ENCODE data around the gene GSTM5. TPM values are rescaled to one million over a fixed set of nuclear protein-coding genes. Genes with fewer than 3 reads are reported as not detected.

GSTM5 gene
- total and polyA plus RNA-seq, 2 of the 13 experiments (the other 11 are each of a cell fraction or from before 2014, with no cell fraction given): not detected

DNA sequence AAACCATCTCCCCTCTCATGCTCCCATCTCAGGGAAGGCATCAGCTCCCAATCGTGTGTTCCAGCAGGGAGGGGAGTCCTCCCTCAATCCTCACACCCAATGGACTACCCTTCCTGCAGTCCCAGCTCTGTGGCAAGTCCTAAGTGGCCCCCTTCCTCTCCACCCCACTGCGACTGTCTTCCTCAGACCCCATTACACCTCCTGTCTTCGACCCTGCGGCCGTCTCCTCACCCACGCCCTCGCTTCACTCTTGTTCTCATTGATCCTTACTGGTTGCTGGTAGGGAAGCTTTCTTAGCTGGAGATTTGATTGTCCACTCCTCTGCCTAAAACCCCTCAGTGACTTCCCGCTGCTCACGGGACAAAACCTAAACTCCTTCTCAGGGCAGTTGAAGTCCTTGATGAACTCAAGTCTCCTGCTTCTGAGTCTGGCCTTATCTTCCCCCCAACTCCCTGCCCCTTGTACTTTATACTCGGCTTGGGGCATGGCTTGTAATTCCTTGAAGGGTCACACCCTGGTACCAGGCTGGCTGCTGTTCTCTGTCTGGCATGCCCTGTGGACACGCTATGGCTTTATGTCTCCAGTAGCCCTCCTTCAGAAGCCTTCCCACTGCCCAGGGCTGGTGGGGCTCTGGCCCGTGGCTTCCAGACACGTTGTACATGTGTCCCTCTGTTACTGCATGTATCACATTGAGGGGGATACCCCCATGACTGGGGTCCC is 54.0 kb downstream of the GSTM5 start:
- no peak for ATAC-seq
- peaks cover 24% of the 10 kb centered on the region for H3K79me2 ChIP-seq (ENCODE audit: insufficient read depth, low read length)
- TF ChIP-seq, protein P1, sequence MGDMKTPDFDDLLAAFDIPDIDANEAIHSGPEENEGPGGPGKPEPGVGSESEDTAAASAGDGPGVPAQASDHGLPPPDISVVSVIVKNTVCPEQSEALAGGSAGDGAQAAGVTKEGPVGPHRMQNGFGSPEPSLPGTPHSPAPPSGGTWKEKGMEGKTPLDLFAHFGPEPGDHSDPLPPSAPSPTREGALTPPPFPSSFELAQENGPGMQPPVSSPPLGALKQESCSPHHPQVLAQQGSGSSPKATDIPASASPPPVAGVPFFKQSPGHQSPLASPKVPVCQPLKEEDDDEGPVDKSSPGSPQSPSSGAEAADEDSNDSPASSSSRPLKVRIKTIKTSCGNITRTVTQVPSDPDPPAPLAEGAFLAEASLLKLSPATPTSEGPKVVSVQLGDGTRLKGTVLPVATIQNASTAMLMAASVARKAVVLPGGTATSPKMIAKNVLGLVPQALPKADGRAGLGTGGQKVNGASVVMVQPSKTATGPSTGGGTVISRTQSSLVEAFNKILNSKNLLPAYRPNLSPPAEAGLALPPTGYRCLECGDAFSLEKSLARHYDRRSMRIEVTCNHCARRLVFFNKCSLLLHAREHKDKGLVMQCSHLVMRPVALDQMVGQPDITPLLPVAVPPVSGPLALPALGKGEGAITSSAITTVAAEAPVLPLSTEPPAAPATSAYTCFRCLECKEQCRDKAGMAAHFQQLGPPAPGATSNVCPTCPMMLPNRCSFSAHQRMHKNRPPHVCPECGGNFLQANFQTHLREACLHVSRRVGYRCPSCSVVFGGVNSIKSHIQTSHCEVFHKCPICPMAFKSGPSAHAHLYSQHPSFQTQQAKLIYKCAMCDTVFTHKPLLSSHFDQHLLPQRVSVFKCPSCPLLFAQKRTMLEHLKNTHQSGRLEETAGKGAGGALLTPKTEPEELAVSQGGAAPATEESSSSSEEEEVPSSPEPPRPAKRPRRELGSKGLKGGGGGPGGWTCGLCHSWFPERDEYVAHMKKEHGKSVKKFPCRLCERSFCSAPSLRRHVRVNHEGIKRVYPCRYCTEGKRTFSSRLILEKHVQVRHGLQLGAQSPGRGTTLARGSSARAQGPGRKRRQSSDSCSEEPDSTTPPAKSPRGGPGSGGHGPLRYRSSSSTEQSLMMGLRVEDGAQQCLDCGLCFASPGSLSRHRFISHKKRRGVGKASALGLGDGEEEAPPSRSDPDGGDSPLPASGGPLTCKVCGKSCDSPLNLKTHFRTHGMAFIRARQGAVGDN (CRISPR knock-in tag; IDR thresholded peaks at IDR 0.05): peak; percentile 39
- TF ChIP-seq SOX5 (CRISPR knock-in tag; IDR thresholded peaks at IDR 0.05; ENCODE audit: borderline replicate concordance): no peak
- intact Hi-C loops (cut with micrococcal nuclease; ENCODE audit: unreplicated experiment) (no loop called here), in situ Hi-C loops (cut with HindIII; ENCODE audit: extremely low pct_ligation_motif_present, low pct_unique_long_range_greater_than_20kb) (no loop called here)
- H3K9ac ChIP-seq (ENCODE audit: insufficient read depth, low read depth, low read length): no peak overlapping the region
- H4K20me1 ChIP-seq (ENCODE audit: insufficient read depth, low read length): no peaks in the 10 kb centered on the region
- no peak overlapping the region for H3K4me2 ChIP-seq (ENCODE audit: low read depth, low read length)
- peaks cover 2 to 19% of the 10 kb centered on the region in 2 experiments; a peak in 3 of 5 replicates for H3K27me3 ChIP-seq (ENCODE audit: control insufficient read depth in 1 of 2, insufficient read depth in 2 of 2, low read length in 2 of 2)
- no peak for DNase-seq (ENCODE audit: low spot score)
- H3K4me1 ChIP-seq (ENCODE audit: insufficient read depth, low read length): peaks cover 68% of the 10 kb centered on the region
- H3K36me3 ChIP-seq (replicated peaks in 1 of 2; ENCODE audit: control insufficient read depth in 1 of 2, insufficient read depth in 2 of 2, low read length in 2 of 2): no peaks in the 10 kb centered on the region
- BruUV-seq (replicated peaks): no TSS peak
- CTCF ChIA-PET (ENCODE audit: low intra/inter-chr PET ratio, low total read pairs): no interaction called here
- POLR2A ChIA-PET: interaction anchor here (0.9 kb wide), 1 partner anchor 218 kb away, joined by 3 read pairs; the partner anchor contains the start of gene AHCYL1
- no peak for FAIRE-seq
- H3K9me3 ChIP-seq (ENCODE audit: low read length): no peaks in the 10 kb centered on the region
- no peak overlapping the region for H3K4me3 ChIP-seq (replicated peaks in 1 of 3; ENCODE audit: insufficient read depth in 1 of 3, low read depth in 2 of 3, low read length in 3 of 3)
- H3K27ac ChIP-seq (ENCODE audit: extremely low read length, insufficient read depth, low read length): no peak overlapping the region
- 80% methylated on average over 10 of the region's 13 CpGs for WGBS (ENCODE audit: low lambda C conversion rate)
- H2AFZ ChIP-seq (ENCODE audit: low read length): no peak overlapping the region

Measured in HepG2 (cell line).